Stimulated activated CD8-positive, alpha-beta memory T cell treated with anti-CD3 and anti-CD28 coated beads, Interleukin-12 subunit alpha, Interleukin-12 subunit beta, amount 100 ng/mL, for 1 hour (primary cell): ENCODE measurements around the gene CRELD2.

ENCODE experiments used
- DNase-seq: peaks from one replicate; pipeline ENCODE4 v3.0.0-alpha.2; 2020; ENCODE audit warnings: low read depth

The CRELD2 gene

DNA sequence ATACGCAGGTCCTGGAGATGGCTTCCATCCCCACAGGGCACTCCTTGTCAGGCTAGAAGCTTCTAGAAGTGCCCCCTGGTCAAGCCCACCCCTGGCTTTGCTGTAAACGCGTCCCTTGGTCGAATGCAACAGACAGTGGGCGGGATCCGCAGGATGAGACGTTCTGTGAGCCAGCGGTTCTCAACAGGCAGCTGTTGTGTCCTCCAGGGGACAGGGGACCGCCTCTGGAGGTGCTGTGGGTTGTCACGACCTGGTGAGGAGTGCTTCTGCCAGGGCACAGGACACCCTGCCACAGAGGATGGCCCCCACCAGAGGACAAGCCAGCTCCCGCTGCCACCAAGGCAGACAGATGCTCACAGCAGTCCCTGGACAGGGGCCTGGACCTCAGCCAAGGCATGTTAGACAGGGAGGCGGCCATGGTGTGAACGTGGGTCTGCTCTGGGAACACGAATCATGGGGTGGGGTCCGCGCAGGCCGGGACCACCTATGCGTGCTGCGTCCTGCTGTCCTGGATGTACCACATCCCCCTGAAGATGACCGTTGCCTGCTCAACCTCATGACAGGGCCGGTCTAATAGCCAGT, 11.7 kb downstream of the CRELD2 start:
- no peak for DNase-seq

DNA sequence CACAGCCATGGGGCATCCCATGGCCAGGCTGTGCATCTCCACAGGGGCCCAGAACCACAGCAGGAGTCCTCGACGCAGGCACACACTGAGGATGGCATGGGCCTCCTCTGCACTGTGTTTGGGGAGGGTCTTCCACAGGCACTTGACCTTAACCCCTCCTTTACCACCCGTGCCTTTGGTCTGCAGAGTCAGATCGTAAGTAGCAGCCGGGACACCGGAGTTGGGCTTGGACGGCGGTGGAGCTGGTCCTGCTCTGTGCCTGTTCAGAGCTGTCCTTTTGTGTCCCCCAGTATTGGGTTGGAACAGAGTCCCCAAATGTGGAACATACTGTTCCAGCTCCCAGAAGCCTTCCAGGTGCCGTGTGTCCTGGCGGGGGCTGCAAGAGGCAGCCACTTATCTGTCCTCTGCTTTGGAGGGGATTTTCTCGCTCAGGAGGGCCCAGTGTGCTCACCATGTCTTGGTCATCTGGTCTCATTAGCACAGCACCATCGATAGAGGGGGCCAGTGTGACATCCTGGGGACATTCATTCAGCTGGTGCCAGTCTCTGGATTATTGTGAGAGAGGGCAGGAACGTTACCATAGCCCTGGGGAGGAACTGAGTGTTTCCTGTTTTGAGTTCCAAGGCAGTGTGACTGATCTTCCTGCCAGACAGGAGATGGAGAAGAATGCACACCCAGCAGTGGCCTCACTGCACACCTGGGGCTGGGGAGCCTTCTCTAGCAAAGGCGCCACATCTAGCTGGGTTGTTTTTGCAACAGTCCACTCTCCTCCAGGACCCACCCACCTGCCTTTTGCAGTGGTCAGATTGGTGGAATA, 12.4 kb downstream of the CRELD2 start:
- no peak for DNase-seq

DNA sequence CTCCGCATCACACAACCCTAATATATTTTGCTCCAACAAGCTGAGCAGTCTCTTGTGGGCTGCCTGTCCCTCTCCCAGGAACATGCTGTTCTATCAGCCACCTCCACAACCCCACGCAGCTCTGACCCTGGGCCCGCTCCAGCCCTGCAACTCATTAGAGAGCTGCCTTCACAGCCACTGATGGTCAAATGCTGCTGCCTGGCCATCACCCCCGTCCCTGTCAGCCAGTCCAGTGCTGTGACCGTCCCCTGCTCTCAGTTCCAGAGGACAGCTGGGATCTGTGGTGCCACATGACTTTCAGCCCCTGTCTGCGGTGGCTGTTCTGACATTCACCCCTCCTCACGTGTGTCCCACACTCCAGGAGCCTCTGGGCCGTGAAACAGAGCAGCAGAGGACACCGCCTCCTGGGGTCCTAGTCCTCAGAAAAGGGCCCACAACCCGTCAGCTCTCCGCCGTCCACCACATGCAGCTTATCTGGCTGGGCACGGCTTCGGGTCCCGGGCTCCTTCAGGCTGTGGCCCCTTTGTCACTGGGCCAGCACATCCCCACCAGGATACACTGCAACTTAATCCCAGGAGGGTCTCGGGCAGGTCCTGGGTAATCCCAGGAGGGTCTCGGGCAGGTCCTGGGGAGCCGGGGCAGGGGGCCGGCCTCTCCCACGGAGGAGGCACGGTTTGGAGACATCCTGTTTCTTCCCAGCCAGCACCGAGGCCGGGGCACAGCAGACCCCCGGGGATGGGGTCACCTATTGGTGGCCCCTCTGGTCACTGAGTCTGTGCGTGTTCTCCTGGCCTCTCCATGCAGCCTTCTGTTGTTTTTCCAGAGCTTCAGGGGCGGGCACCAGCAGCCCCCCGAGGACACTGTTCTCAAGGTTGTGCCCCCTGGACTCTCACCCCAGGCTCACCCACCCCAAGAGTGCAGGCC, 15.1 kb downstream of the CRELD2 start:
- DNase-seq = no peak

DNA sequence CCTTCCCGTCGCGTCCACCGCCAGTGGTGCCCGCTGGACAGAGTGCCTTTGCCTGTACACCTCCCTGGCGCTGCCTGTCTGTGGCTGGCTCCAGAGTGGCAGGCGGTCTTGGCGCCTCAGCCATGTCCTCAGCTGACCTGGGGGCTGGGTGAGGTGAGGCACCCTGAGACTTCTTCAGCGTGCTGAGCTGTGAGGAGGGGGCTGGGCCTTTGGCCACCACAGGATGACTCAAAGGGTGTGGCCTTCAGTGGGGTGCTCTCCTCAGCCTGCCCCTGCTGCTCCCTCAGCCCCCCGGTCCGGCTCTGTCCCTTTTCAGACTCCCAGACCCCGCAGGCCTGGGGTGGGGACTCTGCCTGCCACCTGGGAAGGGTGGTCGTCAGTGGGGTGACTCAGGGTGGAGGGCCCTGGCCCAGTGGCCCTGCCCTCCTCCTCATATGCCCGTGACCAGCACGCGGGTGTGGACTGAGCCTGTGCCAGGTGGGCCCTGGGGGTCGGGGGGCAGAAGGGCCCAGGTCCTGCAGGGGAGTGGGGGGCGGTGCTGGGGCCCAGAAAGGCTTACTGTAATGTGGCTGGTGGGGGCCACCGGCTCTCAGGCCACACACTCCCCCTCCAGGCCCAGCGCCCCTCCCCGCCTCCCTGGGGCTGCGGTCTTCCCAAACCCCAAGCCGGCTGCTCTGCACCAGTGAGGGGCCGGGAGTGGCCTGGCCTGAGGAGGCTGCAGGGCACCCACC, 15.9 kb downstream of the CRELD2 start:
- no peak for DNase-seq

DNA sequence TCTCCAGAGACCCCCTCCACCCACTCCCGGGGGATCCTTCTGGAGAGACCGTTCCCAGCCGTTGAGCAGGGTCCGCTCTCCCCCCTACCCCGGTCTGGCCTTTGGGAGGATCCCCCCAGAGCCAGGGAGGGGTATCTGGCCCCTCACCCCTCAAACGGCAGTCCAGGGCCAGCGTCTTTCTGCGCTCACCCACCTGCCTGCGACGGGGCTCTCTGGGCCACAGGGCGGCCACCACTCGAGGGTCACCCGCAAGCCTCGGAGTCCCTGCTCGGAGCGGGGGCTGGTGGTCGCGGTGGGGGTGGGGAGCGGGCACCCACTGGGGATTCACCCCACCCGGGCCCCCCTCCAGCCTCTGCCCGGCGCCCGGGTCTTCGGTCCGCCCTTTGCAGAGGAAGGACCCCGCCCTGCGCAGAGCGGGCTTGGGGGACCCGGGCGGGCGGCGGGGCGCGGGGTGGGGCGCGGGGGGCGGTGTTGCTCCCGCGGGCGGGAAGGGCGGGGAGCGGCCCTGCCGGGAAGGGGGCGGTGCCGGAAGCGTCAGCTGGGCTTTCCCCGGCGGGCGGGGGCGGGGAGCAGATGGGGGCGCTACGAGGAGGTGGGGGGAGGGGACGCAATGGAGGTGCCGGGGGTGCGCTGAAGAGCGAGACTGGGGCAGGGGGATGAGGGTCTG, 16.6 kb downstream of the CRELD2 start:
- peak; percentile 83 for DNase-seq

DNA sequence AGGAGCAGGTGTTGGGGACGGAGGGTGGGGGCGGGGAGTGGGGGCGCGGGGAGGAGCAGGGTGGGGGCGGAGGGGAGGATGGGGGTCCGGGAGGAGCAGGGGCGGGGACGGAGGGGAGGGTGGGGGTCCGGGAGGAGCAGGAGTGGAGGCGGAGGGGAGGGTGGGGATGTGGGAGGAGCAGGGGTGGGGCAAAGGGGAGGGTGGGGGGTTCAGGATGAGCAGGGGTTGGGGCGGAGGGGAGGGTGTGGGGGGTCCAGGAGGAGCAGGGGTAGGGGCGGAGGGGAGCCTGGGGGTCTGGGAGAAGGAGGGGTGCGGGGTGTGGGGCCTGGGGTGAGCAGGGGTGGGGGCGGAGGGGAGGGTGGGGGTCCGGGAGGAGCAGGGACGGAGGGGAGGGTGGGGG, 17.1 kb downstream of the CRELD2 start:
- no peak for DNase-seq

DNA sequence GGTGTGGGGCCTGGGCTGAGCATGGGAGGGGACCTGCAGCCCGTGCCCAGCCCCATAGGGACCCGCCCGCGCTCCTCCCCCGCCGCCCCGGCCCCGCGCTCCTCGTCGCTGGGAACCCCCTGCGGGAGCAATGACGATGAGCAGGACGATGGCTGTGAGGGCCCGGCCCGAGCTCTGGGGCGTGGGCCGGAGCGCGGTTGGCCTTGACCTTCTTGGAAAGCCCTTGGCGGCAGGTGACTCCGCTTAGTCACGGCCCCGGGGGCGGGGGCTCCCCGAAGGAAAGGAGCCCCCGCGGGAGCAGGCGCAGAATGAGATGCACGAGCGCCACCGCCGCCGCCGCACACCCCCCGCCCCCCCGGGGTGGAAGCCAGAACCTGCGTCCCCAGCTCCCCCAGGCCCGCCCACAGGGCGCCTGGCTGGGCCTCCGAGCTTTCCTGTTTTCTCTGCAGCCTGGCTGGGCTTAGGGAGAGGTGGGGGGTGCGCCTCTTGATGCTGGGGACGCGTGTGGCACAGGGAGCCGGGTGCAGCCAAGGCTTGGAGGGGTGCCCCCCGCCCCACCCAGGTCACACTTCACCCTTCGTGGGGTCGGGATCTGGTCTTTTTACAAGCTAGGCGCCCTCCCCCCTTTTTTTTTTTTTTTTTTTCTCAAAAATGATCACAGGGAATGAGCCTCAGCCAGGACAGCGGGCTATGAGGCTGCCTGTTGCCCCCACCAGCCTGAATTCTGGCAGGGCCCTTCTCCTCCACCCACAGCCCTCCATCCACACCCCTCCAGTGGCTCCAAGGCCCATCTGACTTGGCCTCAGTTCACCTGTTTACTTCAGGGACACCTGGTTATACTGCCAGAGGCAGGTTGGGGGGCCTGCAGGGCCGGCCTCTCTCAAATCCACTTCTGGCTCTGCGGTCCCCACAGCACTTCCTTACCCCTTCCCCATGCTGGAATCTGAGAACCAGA, 17.9 kb downstream of the CRELD2 start:
- peak; percentile 84 for DNase-seq

DNA sequence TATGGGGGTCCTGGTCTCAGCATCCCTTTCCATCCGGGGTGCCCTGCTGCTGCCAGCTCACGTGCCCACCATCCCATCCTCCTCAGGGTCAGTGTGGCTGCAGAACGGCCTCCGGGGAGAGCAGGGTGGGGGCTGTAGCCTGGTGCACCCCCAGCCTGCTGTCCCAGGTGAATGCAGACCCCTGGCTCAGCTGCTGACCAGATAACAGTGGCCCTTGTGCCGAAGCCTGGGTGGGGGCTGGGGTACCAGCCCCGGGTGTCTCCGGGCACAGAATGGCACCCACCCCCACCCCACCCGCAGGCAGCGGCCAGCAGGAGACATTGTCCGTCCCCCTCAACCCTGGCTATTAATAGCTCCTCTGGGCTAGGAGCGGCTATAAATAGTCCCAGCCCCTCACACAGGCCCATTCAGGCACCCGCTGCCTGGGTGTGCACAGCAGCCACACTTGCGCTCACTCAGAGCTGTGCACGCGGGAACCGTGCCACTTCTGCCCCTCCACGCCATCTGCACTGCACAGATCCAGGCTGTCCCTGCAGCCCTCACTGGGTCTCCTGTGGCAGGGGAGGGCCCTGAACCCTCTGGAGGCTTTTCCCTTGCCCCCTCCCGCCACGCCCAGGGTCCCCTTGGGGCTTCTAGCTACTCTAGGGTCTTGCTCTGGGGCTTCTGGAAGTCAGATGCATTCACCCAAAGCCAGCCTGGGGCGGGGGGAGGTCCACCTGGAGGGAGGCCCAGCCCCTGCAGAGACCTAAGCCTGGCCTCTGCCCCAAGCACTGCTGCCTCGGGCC, 18.7 kb downstream of the CRELD2 start:
- DNase-seq = no peak

DNA sequence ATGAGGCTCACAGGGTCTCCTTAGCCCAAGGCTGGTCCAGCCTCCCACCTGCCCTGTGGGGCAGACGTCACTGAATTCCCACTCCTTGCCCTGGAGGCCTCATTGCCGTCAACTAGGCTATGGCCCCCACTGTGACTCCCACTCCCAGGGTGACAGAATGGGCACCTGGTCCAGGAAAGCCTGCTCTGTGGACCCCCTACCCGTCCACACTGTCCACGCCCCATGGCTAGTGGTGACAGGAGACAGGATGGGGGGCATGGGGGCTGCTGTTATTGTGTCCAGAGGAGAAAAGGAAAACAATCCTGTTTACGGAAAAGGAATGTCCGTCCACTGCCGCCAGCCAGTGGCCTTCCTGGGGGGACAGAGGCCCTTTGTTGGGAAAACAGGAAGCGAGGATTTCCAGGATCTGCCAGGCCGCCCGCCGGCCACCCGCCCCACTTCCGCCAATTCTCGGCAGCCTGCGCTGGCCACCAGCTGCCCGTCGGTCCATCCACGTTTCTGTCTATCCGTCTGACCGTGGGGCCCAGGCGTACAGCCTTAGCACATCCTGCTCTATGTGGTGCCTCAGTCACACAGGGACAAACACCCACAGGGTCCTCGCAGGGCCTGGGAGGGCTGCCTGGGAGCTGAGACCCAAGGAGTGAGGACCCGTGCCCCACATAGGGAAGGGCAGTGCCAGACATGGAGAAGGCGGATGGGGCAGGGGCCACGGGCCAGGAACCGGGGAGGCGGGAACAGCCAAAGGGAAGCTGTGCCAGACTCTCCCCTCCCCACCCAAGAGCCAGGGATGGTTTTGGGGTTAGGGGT, 19.5 kb downstream of the CRELD2 start:
- no peak for DNase-seq

DNA sequence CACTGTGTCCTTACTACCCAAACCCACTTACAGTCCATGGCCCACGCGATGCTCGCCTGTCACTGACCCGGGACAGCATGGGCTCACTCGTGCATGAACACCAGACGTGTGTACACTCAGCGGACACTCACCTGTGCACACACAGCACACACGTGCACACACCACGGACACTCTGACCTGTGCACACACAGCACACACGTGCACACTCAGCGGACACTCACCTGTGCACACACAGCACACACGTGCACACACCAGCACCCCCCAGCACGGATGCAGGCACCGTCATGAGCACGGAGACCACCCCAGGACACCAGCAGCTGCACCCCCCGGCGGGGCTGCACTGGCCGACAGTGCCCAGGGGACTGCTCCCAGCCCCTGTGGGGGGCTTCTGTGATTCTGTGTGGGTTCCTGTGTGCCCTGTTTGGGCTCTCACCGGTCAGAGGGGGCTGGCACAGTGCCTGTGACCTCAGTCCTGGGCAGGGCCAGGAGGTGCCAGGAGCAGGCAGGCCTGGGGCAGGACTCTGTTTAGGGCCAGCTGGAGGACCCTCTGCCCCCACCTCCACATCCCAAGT, 20.2 kb downstream of the CRELD2 start:
- no peak for DNase-seq

DNA sequence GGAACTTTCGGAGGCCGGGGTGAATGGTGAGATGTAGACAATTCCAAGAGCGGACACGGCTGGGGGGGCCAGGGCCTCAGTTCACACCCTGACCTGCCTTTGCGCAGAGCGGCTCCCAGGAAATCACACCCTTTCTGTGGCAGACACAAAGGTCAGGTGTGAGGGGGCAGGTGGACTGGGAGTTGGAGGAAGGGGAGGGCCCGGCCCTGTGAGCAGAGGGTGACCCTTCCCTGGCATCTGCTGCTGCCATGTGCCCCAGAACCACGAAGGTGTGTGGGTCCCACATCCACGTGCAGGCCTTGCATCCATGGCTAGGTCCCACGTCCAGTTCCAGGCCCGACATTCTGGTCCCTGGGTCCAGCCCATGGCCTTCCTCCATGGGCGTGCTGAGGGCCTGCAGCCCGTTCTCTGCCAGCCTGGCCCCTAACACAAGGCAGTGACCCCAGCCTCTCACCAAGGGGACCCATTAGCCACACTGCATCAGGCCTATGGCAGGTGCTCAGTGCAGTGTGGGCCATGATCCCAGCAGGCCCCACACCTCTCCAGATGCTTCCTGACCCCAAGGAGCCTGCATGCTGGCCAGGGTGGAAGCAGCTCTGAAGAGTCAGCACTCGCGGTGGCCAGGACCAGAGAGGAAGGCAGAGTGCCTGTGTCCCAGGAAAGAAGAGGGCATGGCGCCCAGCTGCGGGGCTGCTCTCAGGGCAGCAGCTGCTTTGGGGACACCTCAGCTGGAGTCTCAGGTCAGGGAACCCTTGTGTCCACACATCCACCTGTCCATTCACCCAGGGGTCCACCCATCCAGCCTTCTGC, 23.3 kb downstream of the CRELD2 start:
- no peak for DNase-seq

DNA sequence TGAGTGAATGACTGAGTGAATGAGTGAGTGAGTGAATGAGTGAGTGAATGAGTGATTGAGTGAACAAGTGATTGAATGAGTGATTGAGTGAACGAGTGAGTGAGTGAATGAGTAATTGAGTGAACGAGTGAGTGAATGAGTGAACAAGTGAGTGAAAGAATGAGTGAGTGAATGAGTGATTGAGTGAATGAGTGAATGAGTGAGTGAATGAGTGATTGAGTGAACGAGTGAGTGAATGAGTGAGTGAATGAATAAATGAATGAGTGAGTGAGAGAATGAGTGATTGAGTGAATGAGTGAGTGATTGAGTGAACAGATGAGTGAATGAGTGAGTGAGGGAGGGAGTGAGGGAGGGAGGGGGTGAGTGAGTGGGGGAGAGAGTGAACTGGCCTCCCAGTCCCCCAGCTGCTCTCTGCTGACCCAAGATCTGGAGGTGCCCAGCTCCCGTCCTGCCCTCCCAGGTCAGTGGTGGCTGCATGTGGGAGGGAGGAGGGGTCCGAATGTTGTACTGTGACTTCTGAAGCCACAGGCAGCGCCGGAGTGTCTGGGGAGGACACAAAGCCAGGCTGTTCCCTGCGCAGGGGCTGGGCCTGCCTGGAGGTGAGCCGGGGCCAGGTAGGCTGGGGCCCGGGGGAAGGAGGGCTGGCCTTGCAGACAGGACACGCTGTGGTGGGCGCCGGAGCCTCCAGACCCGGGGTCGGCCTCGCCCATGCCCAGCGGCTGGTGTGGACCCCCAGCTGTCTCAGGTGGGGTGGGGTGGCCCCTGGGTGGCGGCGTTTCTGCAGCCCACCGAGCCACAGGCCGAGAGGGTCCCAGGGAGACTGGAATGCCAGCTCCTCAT, 24.4 kb downstream of the CRELD2 start:
- no peak for DNase-seq

DNA sequence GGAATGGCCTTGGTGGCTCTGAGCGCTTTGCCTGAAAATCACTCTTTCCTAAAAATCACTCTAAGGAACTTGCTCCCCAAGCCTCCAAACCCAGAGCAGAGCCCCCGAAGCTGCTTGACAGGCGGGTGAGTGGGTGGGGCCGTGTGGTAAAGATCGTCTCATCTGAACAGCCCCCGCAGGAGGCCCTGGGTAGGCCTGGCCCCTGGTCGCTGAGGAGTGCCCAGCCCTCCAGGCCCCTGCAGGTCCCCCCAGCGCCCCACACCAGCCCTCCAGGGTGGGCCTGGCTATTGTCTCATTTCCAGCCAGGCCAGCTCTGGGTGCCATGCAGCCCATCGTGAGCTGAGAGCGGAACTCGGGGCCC, 25.0 kb downstream of the CRELD2 start:
- DNase-seq = no peak

DNA sequence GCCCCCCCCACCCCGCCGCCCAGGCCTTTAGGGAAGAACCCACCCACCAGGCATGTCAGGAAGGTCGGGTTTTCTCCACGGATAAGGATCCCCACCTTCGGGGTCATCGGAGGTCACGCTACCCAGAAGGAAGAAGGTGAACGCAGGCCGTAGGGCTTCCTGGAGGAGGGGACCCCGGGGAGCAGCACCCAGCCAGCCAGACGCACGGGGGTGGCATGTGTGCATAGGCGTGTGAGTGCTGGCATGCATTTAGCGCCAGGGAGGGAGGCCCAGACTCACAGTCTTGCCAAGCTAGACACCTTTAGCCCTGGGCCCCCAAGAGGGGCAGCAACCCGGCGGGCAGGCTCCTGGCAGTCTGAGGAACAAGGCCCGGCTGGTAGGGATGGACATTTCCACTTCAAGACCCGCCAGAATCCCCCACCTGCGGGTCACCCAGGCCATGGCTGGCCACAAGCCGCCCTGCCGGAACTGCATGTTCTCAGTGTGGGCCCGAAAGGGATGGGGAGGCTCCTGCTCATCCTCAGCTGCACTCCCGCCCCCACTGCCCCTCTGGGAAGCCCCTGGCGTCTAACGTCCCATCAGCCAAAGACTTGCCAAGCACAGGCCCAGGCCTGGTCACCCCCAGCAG, 25.5 kb downstream of the CRELD2 start:
- DNase-seq = no peak

DNA sequence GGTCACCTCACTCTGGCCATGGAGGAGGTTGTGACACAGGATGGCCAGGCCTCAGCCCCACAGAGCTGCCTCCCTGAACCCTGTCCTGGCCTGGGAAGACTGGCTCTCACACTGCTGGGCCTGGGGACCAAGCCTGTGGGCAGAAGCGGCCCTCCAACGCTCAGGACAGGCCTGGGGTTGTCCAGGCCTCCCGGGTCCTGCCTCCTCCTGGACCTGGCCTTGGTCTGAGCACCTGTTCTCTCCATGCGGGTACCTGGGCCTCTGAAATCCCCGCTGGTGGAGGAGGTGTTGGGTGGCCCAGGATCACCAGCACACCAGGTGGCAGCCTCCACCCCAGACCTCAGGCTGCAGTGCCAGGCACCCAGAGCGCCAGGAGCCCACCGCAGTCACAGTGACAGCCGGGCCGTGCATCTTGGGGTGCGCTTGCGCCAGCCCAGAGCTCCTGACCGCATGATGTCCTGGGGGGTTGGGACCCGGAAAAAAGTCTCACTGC, 26.0 kb downstream of the CRELD2 start:
- DNase-seq = no peak
